ENCODE measurements around the gene R3HDM2.
A peak's percentile ranks its signal among the peaks of the same experiment; 100 is the strongest.
"Not testable (repeated sequence)": the region's sequence is repeated elsewhere in the genome, so short reads cannot be mapped to it uniquely, and the experiment has no call there.

R3HDM2 gene

GRCh38 chr12:57452937-57453509, 22.2 kb upstream of the R3HDM2 start:
- DNase-seq: peak; percentile 76 to 87 (median 82)

- DNase-seq: peak in 3 of 4 experiments; percentile 10 to 51 (median 40)
Measured at GRCh38 chr12:57452181-57452936, 21.5 kb upstream of the R3HDM2 start.

- no peak for DNase-seq
Measured at GRCh38 chr12:57451233-57451778, 20.5 kb upstream of the R3HDM2 start.

- DNase-seq: no peak
Measured at GRCh38 chr12:57450057-57450456, 19.2 kb upstream of the R3HDM2 start.

- DNase-seq: no peak
Measured at GRCh38 chr12:57449375-57449774, 18.5 kb upstream of the R3HDM2 start.

- no peak for DNase-seq
Measured at GRCh38 chr12:57448669-57449068, 17.8 kb upstream of the R3HDM2 start.

- no peak for DNase-seq
Measured at GRCh38 chr12:57446292-57446960, 15.6 kb upstream of the R3HDM2 start.

GRCh38 chr12:57444744-57445143, 13.9 kb upstream of the R3HDM2 start:
- DNase-seq: no peak

- not testable (repeated sequence) for DNase-seq
Measured at GRCh38 chr12:57444337-57444736, 13.5 kb upstream of the R3HDM2 start.

- peak in 1 of 4 experiments; percentile 33 for DNase-seq
Measured at GRCh38 chr12:57441846-57442427, 11.1 kb upstream of the R3HDM2 start.

GRCh38 chr12:57441393-57441792, 10.6 kb upstream of the R3HDM2 start:
- DNase-seq: not testable (repeated sequence)

- DNase-seq: no peak
Measured at GRCh38 chr12:57439762-57440266, 9.0 kb upstream of the R3HDM2 start.

GRCh38 chr12:57438400-57438799, 7.6 kb upstream of the R3HDM2 start:
- no peak for DNase-seq

- DNase-seq: no peak
Measured at GRCh38 chr12:57435293-57435692, 4.5 kb upstream of the R3HDM2 start.

GRCh38 chr12:57434517-57435223, 3.8 kb upstream of the R3HDM2 start, which contains the start of gene INHBC:
INHBC (plus strand) TSS chr12:57434784; CDS start chr12:57434887, 103 bp downstream.
- no peak for DNase-seq

- DNase-seq: no peak
Measured at GRCh38 chr12:57433370-57433769, 2.5 kb upstream of the R3HDM2 start.

- no peak for DNase-seq
Measured at GRCh38 chr12:57431654-57432188, 878 bp upstream of the R3HDM2 start.

GRCh38 chr12:57430112-57430930, 522 bp downstream of the R3HDM2 start:
- DNase-seq: peak in 1 of 4 experiments; percentile 84

GRCh38 chr12:57429473-57430111, 1.3 kb downstream of the R3HDM2 start:
- peak in 1 of 4 experiments; percentile 23 for DNase-seq

- no peak for DNase-seq
Measured at GRCh38 chr12:57428965-57429364, 1.9 kb downstream of the R3HDM2 start.
